ENCODE measurements around the gene CD99. TPM values are rescaled to one million over a fixed set of nuclear protein-coding genes. Genes with fewer than 3 reads are reported as not detected.

The CD99 gene
- total RNA-seq, 1 donor from 2014 or later, result 714 TPM

DNA sequence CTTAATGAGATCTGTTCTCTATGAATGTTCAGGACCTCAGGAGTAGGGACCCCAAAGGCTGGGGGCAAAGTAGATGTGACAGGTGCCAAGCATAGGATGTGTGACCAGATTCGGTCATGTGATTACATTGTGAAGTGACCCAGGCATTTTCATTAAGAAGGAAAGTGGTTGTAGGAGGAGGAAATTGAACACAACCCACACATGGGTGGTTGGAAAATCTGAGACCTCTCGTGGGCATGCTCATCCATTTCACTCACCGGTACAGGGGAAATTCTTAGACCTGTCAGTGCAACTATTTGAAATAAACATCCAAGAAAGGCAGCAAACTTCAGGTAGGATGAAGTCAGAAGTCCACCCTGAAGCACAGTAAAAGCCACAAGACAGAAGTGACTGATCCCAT is 43.5 kb upstream of the CD99 start:
- Mint-ChIP-seq H3K4me3 (ENCODE audit: unreplicated experiment) (no peak overlapping the region), H3K9me3 (ENCODE audit: unreplicated experiment) (no peaks in the 10 kb centered on the region), H3K27ac (ENCODE audit: unreplicated experiment) (no peak overlapping the region), H3K27me3 (ENCODE audit: unreplicated experiment) (peaks cover 9% of the 10 kb centered on the region), H3K36me3 (ENCODE audit: low read depth, unreplicated experiment) (peaks cover 15% of the 10 kb centered on the region), H3K4me1 (ENCODE audit: unreplicated experiment) (peaks cover 13% of the 10 kb centered on the region)
- TF ChIP-seq, protein P1, sequence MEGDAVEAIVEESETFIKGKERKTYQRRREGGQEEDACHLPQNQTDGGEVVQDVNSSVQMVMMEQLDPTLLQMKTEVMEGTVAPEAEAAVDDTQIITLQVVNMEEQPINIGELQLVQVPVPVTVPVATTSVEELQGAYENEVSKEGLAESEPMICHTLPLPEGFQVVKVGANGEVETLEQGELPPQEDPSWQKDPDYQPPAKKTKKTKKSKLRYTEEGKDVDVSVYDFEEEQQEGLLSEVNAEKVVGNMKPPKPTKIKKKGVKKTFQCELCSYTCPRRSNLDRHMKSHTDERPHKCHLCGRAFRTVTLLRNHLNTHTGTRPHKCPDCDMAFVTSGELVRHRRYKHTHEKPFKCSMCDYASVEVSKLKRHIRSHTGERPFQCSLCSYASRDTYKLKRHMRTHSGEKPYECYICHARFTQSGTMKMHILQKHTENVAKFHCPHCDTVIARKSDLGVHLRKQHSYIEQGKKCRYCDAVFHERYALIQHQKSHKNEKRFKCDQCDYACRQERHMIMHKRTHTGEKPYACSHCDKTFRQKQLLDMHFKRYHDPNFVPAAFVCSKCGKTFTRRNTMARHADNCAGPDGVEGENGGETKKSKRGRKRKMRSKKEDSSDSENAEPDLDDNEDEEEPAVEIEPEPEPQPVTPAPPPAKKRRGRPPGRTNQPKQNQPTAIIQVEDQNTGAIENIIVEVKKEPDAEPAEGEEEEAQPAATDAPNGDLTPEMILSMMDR (IDR thresholded peaks at IDR 0.05; ENCODE audit: unreplicated experiment), result no peak
- DNase-seq (ENCODE audit: low spot score), result no peak

DNA sequence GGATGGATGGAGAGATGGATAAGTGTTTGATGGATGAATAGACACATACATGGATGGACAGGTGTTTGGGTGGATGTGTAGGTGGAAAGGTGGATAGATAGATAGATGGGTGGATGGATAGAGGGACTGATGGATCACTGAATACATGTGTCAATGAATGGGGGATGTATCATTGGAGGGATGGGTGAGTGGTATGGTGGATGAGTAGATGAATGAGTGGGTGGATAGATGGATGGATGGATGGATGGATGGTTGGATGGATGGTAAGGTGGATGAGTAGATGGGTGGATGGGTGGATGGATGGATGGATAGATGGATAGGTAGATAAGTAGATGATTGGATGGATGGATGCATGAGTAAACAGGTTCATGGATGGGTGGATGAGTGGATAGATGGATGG is 41.1 kb upstream of the CD99 start:
- no peaks in the 10 kb centered on the region for H3K9me3 Mint-ChIP-seq (ENCODE audit: unreplicated experiment)
- H3K27me3 Mint-ChIP-seq (ENCODE audit: unreplicated experiment), result peaks cover 12% of the 10 kb centered on the region
- H3K36me3 Mint-ChIP-seq (ENCODE audit: low read depth, unreplicated experiment), result peaks cover 19% of the 10 kb centered on the region
- DNase-seq (ENCODE audit: low spot score), result no peak
- TF ChIP-seq, protein P1 (IDR thresholded peaks at IDR 0.05; ENCODE audit: unreplicated experiment), result no peak
- no peak overlapping the region for H3K27ac Mint-ChIP-seq (ENCODE audit: unreplicated experiment)
- peaks cover 13% of the 10 kb centered on the region for H3K4me1 Mint-ChIP-seq (ENCODE audit: unreplicated experiment)
- no peak overlapping the region for H3K4me3 Mint-ChIP-seq (ENCODE audit: unreplicated experiment)

DNA sequence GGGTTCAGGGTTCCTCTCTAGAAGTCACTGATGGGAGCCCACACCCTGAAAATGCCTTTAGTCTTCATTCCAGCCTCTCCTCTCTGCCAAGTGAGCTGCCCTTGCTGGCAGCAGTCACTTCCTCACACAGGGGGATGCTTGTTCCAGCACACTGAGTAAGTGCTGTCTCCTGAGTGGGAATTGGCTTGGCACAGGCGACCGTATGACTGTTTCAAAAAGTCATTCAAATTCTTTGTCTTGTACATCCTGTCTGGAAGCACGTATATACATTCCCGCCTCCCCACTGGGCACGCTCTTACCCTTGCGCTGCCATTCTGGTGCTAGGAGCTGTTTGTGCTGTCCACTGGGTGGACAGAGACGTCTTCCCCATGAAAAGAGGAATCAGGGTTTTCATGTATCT is 40.2 kb upstream of the CD99 start:
- Mint-ChIP-seq H3K9me3 (ENCODE audit: unreplicated experiment) (no peaks in the 10 kb centered on the region), H3K4me3 (ENCODE audit: unreplicated experiment) (no peak overlapping the region), H3K4me1 (ENCODE audit: unreplicated experiment) (peaks cover 13% of the 10 kb centered on the region), H3K27ac (ENCODE audit: unreplicated experiment) (no peak overlapping the region), H3K36me3 (ENCODE audit: low read depth, unreplicated experiment) (peaks cover 19% of the 10 kb centered on the region), H3K27me3 (ENCODE audit: unreplicated experiment) (peaks cover 6% of the 10 kb centered on the region)
- TF ChIP-seq, protein P1 (IDR thresholded peaks at IDR 0.05; ENCODE audit: unreplicated experiment), result no peak
- DNase-seq (ENCODE audit: low spot score), result no peak

DNA sequence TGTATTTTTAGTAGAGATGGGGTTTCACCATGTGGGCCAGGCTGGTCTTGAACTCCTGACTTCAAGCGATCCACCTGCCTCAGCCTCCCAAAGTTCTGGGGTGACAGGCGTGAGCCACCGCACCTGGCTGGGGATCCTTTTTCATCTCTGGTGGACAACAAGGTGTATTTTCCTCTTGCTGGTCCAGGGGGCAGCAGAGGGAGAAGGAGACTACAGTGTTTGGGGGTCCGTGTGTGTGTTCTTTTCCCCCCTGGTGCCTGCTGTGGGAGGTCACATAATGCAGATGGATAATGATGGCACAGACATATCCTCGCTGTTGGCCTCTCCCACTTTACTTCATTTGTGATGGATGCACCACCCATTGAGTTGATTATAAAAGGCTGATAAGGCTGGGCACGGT is 39.0 kb upstream of the CD99 start:
- H3K9me3 Mint-ChIP-seq (ENCODE audit: unreplicated experiment), result no peaks in the 10 kb centered on the region
- H3K27ac Mint-ChIP-seq (ENCODE audit: unreplicated experiment), result no peak overlapping the region
- no peak overlapping the region for H3K4me3 Mint-ChIP-seq (ENCODE audit: unreplicated experiment)
- peaks cover 3% of the 10 kb centered on the region for H3K27me3 Mint-ChIP-seq (ENCODE audit: unreplicated experiment)
- DNase-seq (ENCODE audit: low spot score), result no peak
- TF ChIP-seq, protein P1 (IDR thresholded peaks at IDR 0.05; ENCODE audit: unreplicated experiment), result peak; percentile 39
- peaks cover 4% of the 10 kb centered on the region for H3K4me1 Mint-ChIP-seq (ENCODE audit: unreplicated experiment)
- peaks cover 12% of the 10 kb centered on the region for H3K36me3 Mint-ChIP-seq (ENCODE audit: low read depth, unreplicated experiment)

DNA sequence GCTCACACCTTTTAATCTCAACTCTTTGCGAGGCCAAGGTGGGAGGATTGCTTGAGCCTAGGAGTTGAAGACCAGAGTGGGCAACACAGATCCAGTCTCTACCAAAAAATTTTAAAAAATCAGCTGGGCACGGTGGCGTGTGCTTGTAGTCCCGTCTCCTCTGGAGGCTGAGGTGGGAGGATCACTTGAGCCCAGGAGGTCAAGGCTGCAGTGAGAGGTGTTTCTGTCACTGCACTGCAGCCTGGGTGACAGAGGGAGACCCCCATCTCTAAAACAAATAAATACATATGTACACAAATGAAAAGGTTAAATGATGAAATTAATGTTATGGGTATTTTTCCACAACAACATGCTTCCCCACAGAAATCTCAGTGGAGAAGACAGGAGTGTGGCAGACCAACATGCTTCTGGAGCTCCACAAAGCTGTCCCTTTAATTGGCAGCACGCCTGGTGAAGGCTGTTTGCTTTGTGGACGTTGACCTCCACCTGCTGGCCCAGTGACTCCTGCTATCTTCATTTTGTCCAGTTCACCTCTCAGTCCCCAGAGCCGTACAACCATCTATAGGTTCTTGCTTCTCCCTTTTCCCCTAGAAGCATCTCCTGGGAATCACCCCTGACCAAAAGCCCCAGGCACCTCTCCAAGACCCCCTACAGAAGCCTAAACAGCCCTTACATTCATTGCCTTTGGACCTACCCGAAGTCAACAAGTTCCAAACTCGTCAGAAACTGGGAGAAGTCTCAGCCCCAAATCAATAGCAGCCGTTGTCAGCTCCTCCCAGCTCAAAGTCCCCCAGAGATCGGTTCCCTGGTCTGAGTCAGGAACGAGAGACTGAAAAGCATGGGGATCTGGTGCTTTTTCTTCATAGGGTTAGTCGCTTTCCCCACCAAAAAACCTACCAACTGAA is 36.4 kb upstream of the CD99 start:
- Mint-ChIP-seq H3K9me3 (ENCODE audit: unreplicated experiment) (no peaks in the 10 kb centered on the region), H3K27ac (ENCODE audit: unreplicated experiment) (no peak overlapping the region), H3K36me3 (ENCODE audit: low read depth, unreplicated experiment) (peaks cover 11% of the 10 kb centered on the region), H3K27me3 (ENCODE audit: unreplicated experiment) (peaks cover 3% of the 10 kb centered on the region), H3K4me3 (ENCODE audit: unreplicated experiment) (no peak overlapping the region), H3K4me1 (ENCODE audit: unreplicated experiment) (no peaks in the 10 kb centered on the region)
- DNase-seq (ENCODE audit: low spot score), result no peak
- TF ChIP-seq, protein P1 (IDR thresholded peaks at IDR 0.05; ENCODE audit: unreplicated experiment), result no peak
